Germinal center (tissue), 1 donor: ENCODE results near the gene GSTP1.
"Not testable (repeated sequence)": the region's sequence is repeated elsewhere in the genome, so short reads cannot be mapped to it uniquely, and the experiment has no call there.

ENCODE experiments used
- DNase-seq: peaks from one replicate; pipeline ENCODE4 v3.0.0; 2012; ENCODE audit warnings: mixed read lengths, low spot score

The GSTP1 gene

DNA sequence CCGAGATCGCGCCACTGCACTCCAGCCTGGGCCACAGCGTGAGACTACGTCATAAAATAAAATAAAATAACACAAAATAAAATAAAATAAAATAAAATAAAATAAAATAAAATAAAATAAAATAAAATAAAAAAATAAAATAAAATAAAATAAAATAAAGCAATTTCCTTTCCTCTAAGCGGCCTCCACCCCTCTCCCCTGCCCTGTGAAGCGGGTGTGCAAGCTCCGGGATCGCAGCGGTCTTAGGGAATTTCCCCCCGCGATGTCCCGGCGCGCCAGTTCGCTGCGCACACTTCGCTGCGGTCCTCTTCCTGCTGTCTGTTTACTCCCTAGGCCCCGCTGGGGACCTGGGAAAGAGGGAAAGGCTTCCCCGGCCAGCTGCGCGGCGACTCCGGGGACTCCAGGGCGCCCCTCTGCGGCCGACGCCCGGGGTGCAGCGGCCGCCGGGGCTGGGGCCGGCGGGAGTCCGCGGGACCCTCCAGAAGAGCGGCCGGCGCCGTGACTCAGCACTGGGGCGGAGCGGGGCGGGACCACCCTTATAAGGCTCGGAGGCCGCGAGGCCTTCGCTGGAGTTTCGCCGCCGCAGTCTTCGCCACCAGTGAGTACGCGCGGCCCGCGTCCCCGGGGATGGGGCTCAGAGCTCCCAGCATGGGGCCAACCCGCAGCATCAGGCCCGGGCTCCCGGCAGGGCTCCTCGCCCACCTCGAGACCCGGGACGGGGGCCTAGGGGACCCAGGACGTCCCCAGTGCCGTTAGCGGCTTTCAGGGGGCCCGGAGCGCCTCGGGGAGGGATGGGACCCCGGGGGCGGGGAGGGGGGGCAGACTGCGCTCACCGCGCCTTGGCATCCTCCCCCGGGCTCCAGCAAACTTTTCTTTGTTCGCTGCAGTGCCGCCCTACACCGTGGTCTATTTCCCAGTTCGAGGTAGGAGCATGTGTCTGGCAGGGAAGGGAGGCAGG, at the start of gene GSTP1:
Gene GSTP1 (plus strand): TSS at position 566 of the 958 bp plus-strand sequence. CDS start 32 bp downstream, at position 598.
- DNase-seq, result peak; percentile 82

DNA sequence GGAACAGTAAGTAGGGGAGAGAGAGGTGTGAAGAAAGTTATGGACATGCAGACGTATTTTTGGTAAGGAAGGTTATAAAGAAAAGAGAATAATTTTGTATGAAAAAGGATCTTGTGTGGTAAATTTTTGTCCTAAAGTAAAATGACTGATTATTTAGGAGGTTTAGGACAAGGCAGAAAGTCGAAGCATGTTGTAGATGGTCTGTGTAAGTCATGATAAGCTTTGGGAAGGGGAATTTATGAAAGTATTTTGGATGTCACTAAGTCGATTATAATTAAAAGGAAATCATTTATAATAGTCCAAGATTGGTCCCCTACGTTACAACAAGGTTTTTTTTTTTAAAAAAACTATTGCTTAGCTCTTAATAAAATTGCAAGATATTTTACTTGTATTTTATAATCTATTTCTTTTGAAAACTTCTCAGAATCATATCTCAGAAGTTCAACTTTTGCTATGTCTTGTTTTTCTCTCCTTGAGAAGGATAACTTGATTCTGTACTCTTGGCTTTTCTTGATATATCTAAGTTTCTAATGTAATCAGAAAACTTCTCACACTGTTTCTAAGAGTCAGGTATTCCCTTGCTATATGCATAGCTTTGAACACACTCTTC, 49.4 kb upstream of the GSTP1 start:
- no peak for DNase-seq

DNA sequence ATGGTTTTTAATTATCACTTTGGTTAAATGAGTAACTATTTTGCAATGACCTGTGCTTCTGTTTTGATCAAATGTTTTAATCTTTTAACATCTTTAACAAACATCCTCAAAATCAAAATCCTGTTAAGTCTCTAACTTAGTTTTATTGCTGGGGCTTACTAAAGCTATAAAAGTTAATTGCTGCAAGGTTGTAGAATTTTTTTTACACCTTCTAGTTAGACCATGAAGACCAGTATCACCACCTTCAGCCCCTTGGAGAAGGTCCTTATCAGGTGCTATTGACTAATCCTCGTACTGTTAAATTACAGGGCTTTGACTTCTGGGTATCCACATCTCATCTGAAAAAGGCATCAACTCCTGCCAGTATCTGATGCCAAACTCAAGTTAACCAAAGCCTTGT, 48.1 kb upstream of the GSTP1 start:
- DNase-seq, result no peak

DNA sequence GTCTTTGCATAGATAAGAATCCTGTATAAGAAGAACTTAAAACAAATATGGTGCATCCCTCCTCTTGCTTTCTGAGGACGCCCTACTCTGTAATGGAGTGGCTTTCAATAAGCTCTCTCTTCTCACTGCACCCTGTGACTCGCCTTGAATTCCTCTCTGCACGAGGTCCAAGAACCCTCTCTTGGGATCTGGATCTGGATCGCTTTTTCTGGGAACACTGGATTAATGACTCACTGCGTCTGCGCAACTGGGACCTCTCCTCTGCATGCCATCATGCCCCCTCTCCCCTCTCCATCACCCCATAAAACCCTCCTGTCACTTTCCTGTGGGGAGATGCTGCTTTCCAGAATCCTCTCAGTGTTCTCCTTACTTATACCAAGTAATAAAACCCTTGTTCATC, 45.3 kb upstream of the GSTP1 start:
- no peak for DNase-seq

DNA sequence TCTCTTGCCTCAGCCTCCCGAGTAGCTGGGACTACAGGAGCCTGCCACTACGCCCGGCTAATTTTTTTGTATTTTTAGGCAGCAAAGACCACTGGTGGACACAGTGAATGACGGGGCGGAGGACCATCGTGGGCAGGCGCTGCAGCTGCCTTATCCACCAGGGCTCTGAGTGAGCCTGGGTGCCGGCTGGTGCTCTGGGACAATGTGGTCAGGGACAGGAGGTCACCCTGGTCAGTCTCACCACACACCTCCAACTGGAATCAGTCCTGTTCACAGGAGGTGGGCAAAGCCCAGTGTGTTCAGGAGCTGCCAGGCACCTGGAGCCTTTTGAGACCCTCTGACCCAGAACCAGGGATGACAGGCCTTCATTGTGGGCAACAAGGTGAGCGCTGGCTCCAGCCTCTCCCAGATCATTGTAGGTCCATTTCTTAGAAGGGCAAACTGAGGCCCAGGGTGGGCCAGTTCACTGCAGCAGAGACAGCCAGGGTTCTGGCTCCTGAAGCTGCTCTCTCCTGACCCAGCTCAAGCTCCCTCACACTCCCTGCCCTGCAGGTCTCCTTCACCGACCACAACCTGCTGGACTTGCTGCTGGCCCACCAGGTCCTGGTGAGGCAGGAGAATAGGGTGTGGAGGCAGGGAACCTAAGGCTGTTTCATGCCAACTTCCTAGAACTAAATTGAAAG, 44.6 kb upstream of the GSTP1 start:
- no peak for DNase-seq

DNA sequence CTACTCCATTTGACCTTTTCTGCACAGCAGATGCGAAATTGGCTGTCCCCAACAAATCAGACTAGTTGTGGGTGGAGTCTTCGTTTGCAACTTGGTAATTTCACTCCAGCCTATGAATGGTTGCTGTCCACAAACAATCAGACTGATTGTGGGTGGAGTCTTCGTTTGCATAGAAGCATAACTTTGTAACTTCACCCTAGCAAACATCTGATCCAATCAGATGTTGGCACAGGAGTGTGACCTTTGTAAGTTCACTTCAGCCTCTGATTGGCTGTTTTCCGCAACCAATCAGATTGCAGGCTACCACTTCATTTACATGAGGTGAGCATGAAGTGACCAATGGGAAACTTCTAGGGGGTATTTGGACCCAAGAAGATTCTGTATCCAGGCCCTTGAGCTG, 44.1 kb upstream of the GSTP1 start:
- DNase-seq, result no peak

DNA sequence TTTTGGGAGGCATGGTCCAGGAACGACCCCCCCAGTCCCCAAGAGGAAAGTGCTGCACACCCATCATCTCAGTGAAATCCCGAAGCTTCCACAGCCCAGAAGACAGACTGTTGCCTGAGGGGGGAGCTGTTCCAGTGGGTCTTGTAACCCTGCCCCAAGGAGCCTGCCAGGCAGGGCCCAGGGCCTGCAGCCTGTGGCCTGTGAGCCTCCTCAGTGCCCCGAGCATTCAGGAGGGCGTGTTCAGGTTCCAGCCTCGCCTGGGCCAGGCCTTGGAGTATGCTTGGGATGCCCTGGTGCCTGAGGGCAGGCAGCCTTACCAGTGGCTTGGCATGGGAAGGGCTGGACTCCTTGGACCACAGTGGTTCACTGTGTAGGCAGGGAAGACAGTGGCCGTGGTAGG, 42.4 kb upstream of the GSTP1 start:
- no peak for DNase-seq

DNA sequence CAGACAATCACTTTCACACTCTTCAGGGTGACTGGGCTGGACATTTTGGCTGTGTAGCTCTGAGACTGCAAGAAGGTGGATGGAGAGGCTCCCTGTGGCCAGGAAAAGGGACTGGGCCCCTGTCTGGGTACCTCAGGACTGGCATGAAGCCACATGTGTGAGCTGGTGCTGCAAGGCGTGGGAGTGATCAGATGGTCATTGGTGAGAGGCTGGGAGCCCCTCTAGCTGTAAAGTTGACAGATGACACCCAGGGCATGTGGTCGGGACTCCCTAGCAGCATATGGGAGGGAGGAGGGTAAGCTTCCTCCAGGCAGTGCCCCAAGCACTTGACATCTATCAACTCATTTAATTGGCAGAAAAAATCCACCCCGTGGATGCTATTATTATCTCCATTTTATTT, 41.4 kb upstream of the GSTP1 start:
- DNase-seq, result no peak

DNA sequence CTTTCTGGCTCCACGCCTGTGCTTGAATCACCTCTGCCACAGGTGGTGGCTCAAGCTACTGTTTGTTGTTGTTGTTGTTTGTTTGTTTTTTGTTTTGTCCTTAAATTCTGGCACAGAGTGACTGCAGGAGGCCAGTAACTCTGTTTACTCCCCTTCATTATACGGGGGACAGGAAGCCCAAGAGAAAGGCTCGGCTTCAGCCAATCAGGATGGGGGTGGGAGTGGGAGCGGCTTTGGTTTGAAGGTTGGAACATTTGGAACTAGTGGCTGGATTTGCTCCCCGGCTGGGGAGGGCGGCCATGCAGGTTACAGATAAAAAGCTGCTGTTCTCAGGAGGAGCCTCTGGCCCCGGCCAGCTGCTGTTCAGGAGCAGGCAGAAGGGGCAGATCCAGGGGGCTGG, 40.6 kb upstream of the GSTP1 start:
- DNase-seq, result no peak

DNA sequence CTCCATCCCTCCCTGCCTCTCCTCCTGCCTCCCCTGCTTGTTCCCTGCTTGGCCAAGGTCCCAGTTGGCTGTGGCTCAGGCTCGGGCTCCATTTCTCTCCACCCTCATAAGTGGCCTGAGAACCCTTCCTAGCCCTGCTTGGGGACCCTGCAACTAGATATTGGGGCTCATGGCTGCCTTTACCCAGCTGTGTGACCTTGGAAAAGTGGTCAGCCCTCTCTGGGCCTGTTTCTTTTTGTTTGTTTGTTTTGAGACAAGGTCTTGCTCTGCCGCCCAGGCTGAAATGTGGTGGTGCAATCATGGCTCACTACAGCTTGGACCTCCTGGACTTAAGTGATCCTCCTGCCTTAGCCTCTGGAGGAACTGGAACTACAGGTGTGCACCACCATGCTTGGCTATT, 40.0 kb upstream of the GSTP1 start:
- no peak for DNase-seq

DNA sequence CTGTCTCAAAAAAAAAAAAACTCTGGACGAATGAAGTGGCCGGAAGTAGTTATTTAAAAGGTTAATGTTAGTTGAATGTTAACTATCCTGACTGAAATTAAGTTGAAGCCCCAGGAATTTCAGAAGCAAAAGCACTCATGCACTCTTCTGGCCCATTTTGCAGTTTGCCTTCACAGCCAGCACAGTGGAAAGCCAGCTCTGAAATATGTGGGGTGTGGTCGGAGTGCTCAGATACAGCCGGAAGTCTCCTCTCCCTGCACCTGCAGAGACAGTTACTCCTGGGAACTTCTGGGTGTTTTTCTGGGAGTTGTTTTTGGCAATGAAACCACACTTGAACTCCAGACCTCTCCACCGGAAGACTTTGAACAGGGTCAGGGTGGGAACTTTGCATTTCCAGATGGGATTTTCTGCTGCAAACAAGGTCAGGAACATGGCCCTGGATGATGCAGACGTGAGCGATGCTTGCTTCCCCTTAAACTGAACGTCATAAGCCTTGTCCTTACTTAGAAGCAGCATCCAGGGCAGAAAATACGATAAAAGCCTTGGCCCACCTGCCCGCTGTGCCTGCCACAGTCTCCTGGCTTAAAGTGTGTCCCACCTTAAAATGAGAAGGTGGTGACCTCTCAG, 38.9 kb upstream of the GSTP1 start:
- no peak for DNase-seq

DNA sequence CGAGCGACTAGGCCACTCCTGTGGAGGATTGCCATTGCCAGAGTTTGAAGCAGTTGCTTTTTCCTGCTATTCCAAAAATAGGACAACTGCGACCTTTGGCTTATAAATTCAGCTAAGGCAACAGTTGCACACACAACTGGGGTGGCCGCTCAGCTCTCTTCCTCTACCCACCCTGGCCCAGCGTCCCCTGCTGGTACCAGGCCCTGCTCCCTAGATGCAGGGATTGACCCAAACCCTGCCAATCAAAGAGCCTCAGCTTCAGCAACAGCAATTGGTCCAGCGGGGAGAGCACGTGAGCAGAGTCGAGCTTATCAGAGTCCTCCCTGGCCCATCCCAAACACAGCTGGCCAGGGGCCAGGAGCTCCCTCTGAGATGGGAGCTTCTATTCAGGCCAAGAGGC, 38.3 kb upstream of the GSTP1 start:
- no peak for DNase-seq

DNA sequence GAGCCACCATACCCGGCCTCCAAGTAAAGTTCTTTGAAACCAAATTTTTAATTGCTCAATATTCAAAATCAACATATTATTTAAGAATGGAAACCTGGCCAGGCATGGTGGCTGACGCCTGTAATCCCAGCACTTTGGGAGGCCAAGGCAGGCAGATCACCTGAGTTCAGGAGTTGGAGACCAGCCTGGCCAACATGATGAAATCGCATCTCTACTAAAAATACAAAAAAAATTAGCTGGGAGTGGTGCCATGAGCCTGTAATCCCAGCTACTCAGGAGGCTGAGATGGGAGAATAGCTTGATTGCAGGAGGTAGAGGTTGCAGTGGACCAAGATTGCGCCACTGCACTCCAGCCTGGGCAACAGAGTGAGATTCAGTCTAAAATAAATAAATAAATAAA, 35.5 kb upstream of the GSTP1 start:
- not testable (repeated sequence) for DNase-seq

DNA sequence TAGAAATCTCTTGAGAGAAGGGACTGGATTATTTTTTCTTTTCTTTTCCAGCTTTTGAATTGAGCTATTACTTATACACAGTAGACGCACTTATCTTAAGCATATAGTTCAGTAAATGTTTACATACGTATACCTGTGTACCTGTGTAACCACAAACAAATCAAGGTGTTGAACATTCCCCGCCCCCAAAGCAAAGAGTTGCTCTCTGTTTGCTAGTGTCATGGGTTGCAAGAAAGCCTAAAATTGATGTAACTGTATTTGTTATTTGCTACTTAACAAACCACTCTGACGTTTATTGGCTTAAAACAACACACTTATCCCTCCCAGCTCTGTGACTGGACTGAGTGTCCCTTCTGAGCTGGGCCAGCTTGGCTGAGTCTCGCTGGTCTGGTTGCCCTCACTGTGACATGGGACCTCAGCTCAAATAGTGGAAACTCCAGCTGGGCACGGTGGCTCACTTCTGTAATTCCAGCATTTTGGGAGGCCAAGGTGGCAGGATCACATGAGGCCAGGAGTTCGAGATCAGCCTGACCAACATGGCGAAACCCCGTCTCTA, 35.0 kb upstream of the GSTP1 start:
- DNase-seq, result no peak

DNA sequence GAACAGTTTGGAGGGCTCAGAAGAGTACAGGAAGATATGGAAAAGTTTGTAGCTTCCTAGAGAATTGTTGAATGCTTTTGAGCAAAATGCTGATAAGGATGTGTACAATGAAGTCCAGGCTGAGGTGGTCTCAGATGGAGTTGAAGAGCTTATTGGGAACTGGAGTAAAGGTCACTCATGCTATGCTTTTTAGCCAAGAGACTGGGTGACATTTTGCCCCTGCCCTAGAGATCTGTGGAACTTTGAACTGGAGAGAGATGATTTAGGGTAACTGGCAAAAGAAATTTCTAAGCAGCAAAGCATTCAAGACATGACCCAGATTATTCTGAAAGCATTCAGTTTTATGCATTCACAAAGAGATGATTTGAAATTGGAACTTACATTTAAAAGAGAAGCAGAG, 32.5 kb upstream of the GSTP1 start:
- DNase-seq, result no peak

DNA sequence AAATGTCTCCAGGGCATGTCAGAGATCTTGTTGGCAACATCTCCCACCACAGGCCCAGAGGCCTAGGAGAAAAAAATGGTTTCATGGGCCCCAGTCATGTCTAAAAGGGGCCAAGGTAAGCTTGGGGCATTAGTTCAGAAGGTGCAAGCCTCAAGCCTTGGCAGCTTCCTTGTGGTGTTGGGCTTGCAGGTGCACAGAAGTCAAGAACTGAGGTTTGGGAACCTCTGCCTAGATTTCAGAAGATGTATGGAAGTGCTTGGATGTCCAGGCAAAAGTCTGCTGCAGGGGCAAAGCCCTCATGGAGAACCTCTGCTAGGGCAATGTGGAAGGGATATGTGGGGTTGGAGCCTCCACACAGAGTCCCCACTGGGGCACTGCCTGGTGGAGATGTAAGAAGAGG, 31.9 kb upstream of the GSTP1 start:
- not testable (repeated sequence) for DNase-seq

DNA sequence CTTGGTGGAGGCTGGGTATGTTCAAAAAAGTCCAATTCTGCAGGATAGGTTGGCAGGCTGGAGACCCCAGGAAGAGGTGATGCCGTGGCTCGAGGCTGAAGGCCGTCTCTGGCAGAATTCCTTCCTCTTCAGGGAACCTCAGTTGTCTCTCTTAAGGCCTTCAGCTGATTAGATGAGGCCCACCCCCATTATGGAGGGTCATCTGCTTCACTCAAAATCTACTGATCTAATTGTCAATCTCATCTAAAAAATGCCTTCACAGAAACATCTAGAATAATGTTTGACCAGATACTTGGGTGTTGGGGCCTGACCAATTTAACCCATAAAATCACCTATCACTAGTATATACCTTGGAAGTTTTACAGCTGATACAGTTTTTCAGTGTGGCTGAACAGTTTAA, 27.4 kb upstream of the GSTP1 start:
- no peak for DNase-seq

DNA sequence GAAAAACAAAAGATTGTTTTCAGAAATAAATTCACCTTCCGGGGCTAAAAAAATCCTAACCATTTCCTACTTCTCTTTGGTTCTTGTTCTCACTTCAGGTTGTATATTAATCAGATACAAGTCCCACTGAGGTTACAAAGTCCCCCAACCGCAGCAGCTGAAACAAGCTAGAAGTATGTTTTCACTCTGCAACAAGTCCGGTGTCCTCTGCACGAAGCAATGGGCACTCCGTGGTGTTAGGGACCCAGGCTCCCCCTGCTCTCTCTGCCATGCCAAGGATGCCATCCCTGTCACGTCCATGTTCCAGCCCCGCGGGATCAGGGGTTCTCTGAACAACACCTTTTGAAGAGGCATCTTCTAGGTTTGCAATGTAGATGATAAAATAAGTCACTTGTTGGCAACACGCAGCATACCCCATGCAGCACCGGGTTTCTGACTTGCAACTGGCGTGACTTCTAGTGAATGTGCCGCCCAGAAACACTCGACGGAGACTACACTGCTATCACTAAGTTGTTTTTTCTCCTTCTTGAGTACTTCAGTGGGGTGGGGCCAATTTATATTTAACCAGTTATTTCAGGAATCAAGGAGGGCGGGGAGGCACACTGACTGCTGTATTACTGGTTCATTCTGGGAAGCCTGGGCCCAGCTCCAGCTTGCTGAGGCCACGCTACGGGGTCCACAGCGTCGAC, 25.4 kb upstream of the GSTP1 start:
- peak; percentile 32 for DNase-seq

DNA sequence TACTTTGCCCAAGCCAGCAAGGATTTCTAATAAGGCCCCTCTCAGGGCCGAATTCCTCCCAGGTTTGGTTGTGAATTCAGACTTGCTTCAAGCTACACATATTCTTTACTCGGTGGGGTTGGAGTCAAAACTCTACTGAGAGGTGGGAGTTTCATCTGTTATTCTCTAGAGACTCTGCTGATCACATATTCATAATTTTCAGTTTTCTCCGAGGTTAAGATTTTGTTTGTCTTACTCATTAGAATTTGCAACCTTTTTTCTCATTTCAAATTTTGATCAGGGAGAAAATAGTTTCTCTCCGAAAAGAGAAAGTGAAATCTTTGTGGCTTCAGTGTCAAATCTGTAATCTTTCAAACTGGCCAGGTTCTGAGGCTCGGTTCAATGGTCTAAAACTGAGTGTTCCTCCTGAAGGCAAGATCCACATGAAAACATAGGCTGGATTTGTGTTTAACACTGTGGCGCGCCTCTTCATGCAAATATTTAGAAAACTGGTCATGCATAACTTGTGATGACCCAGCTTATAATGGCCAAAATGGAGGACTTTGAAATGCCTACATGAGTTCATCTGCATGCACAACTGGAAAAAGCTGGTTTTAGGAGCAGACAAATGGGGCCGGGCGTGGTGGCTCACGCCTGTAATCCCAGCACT, 21.5 kb upstream of the GSTP1 start:
- DNase-seq, result peak; percentile 60

DNA sequence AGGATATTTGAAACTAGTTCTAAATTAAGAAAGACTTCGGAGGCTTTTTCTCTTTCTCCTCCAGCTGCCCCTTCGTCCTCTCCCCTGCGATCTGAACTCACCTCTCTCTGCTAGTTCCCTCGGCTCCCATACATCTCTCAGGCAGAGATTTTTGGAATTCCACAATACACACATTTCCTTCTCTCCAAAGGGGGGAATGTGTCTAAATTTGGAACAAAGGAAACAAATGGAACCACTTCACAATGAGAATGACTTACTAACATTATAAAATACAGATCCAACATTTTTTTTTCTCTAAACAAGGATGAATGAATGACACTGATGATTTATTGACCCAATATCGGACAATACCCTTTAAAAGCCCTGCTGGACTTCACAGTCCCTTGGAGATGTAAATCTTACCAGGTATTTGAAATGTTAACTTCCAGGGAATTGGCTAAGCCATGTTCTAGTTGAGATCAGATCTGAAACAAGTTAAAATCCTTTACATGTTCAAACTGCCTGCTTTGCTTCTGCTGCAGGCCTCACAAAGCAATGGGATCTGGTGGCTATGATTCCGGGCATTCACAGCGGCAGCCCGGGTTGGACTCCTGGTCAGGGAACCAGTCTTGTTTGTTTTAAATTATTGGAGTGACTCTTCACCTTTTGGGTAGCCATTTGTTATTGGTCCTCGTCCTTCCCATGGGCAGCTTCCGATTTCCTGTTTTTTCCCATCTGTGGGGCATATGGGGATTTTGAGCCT, 20.5 kb upstream of the GSTP1 start:
- DNase-seq, result no peak
